Activated B cell treated with CpG ODN at 0.5 μM for 24 hours (primary cell): ENCODE results near the gene EPHA6. TPM values are rescaled to one million over a fixed set of nuclear protein-coding genes. Genes with fewer than 3 reads are reported as not detected.
"Not testable (repeated sequence)": the region's sequence is repeated elsewhere in the genome, so short reads cannot be mapped to it uniquely, and the experiment has no call there.

ENCODE experiments used
- ATAC-seq: fragments of 200-7000 bp; cut with Tn5 transposase; one replicate; pipeline ENCODE4 v1.10.0; 2021; ENCODE audit warnings: low read depth, mild to moderate bottlenecking, moderate library complexity
- CTCF ChIA-PET: fragments of 350-600 bp; sonication (Branson Sonifier 250); formaldehyde crosslinking; loops from one replicate; lab custom pipeline; 2021; ENCODE audit warnings: antibody characterized with exemption; lab: Charles Lee
- POLR2A ChIA-PET: fragments of 350-600 bp; sonication (Branson Sonifier 250); formaldehyde crosslinking; loops from one replicate; lab custom pipeline; 2021; ENCODE audit warnings: antibody characterized with exemption; lab: Charles Lee
- DNase-seq: peaks from one replicate; pipeline ENCODE4 v3.0.0; 2022
- H3K27ac Mint-ChIP-seq: one replicate; pipeline ENCODE4 v1.8.0; 2020; ENCODE audit warnings: mixed read lengths
- H3K27me3 Mint-ChIP-seq: one replicate; pipeline ENCODE4 v1.8.0; 2021; ENCODE audit warnings: mixed read lengths
- H3K36me3 Mint-ChIP-seq: one replicate; pipeline ENCODE4 v1.8.0; 2021; ENCODE audit warnings: low read depth, mixed read lengths
- H3K4me1 Mint-ChIP-seq: one replicate; pipeline ENCODE4 v1.8.0; 2021; ENCODE audit warnings: mixed read lengths
- H3K4me3 Mint-ChIP-seq: one replicate; pipeline ENCODE4 v1.8.0; 2020; ENCODE audit warnings: mild to moderate bottlenecking, mixed read lengths
- H3K9me3 Mint-ChIP-seq: one replicate; pipeline ENCODE4 v1.8.0; 2020; ENCODE audit warnings: mixed read lengths
- intact Hi-C: fragments of 100-400 bp; cut with micrococcal nuclease; formaldehyde crosslinking; loops from one replicate; pipeline ENCODE4 v1.15.1; 2024
- total RNA-seq: library from RNA; stranded (reverse); gene quantifications from 2 replicates; pipeline ENCODE4 v1.2.3, GENCODE V29; 2022
- TF ChIP-seq, protein P1 (sequence below): fragments of 200-600 bp; IDR thresholded peaks from one replicate; pipeline ENCODE4 v1.8.0; 2022; ENCODE audit warnings: antibody characterized with exemption, mild to moderate bottlenecking

The EPHA6 gene
- total RNA-seq, 1 donor from 2014 or later, result not detected

DNA sequence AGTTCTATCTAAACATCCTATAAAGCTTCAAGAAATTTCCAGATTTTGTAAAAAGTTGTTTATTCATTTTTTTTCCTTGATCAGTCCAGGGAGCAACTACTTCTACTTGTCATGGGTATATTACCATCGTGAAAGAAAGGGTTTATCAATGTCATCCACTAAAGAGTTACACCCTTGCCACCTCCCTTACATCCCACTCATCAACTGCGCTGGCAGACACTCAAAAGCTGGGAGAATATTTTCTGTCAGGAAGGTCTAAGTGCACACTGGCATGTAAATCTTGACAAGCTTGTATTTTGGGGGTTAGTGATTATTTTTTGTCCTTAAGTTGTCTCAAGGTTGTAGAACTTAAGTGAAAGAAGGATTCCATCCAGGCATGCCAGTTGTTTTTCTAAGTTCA is 761.8 kb downstream of the EPHA6 start:
- no peaks in the 10 kb centered on the region for H3K9me3 Mint-ChIP-seq
- TF ChIP-seq, protein P1, sequence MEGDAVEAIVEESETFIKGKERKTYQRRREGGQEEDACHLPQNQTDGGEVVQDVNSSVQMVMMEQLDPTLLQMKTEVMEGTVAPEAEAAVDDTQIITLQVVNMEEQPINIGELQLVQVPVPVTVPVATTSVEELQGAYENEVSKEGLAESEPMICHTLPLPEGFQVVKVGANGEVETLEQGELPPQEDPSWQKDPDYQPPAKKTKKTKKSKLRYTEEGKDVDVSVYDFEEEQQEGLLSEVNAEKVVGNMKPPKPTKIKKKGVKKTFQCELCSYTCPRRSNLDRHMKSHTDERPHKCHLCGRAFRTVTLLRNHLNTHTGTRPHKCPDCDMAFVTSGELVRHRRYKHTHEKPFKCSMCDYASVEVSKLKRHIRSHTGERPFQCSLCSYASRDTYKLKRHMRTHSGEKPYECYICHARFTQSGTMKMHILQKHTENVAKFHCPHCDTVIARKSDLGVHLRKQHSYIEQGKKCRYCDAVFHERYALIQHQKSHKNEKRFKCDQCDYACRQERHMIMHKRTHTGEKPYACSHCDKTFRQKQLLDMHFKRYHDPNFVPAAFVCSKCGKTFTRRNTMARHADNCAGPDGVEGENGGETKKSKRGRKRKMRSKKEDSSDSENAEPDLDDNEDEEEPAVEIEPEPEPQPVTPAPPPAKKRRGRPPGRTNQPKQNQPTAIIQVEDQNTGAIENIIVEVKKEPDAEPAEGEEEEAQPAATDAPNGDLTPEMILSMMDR, result no peak
- DNase-seq, result no peak
- H3K36me3 Mint-ChIP-seq, result no peaks in the 10 kb centered on the region
- no peak overlapping the region for H3K27ac Mint-ChIP-seq
- intact Hi-C loops, result no loop called here
- H3K4me3 Mint-ChIP-seq, result no peak overlapping the region
- no peaks in the 10 kb centered on the region for H3K4me1 Mint-ChIP-seq
- no peaks in the 10 kb centered on the region for H3K27me3 Mint-ChIP-seq
- no peak for ATAC-seq
- ChIA-PET POLR2A (no interaction called here), CTCF (no interaction called here)

DNA sequence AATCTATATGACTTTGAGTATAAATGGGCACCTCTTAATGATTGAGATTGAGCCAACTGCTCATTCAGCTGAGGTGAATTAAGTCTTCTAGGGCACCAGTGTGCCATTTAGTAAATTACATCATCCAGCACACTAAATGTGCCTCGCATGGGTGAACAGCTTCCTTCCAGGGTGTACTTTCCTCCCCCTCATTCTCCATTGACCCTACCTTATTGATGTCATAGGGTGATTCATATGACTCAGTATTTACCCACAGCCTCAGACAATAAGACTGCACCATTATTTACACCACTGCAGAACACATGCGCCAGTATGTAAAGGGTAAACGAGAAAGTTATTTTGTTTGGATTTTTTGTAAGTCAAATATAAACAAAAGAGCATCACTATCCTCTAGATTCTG is 765.0 kb downstream of the EPHA6 start:
- H3K9me3 Mint-ChIP-seq, result no peaks in the 10 kb centered on the region
- intact Hi-C loops, result no loop called here
- no peaks in the 10 kb centered on the region for H3K36me3 Mint-ChIP-seq
- no peak for ATAC-seq
- H3K4me3 Mint-ChIP-seq, result no peak overlapping the region
- H3K27ac Mint-ChIP-seq, result no peak overlapping the region
- TF ChIP-seq, protein P1, result no peak
- H3K27me3 Mint-ChIP-seq, result no peaks in the 10 kb centered on the region
- CTCF ChIA-PET, result no interaction called here
- POLR2A ChIA-PET, result no interaction called here
- no peaks in the 10 kb centered on the region for H3K4me1 Mint-ChIP-seq
- DNase-seq, result no peak

DNA sequence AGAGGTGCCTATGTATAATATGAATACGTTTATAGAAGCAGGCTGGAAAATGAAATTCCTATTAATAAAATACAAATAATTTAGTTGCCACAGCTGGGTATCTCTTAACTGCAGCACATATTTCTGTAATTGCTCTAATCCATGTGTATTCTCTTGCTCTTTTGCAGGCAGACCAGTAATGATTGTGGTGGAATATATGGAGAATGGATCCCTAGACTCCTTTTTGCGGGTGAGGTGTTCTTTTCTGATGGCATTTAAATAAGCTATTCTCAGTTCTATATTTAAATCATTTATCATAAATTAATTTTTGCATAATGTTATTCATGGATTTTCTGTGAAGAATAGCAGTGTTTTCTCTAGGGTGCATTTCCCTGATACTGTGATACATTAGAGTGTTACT is 796.2 kb downstream of the EPHA6 start:
- CTCF ChIA-PET, result no interaction called here
- DNase-seq (no peak), ATAC-seq (no peak)
- no peaks in the 10 kb centered on the region for H3K27me3 Mint-ChIP-seq
- H3K9me3 Mint-ChIP-seq, result peaks cover 3% of the 10 kb centered on the region
- no peak overlapping the region for H3K4me3 Mint-ChIP-seq
- TF ChIP-seq, protein P1, result no peak
- no peaks in the 10 kb centered on the region for H3K4me1 Mint-ChIP-seq
- H3K36me3 Mint-ChIP-seq, result no peaks in the 10 kb centered on the region
- no peak overlapping the region for H3K27ac Mint-ChIP-seq
- intact Hi-C loops, result no loop called here
- POLR2A ChIA-PET, result no interaction called here

DNA sequence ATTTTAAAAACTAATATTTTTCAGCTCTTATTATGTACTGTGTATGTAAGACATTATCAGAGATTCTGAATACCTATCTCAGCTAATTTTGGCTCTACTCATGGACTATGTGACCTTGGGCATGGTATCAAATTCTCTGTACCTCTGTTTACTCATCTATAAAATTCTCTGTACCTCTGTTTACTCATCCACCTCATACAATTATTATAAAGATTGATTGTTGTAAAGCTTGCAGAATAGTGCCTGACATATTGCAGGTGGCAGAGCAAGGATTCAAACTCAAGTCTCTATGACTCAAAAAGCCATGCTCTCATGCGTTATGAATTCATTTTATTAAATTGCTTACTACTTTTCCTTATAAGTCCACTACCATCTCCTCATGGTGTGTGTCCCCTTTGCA is 798.2 kb downstream of the EPHA6 start:
- TF ChIP-seq, protein P1, result no peak
- no peaks in the 10 kb centered on the region for H3K27me3 Mint-ChIP-seq
- intact Hi-C loops, result no loop called here
- no peak for ATAC-seq
- H3K27ac Mint-ChIP-seq, result no peak overlapping the region
- DNase-seq, result no peak
- ChIA-PET POLR2A (no interaction called here), CTCF (no interaction called here)
- no peaks in the 10 kb centered on the region for H3K4me1 Mint-ChIP-seq
- H3K9me3 Mint-ChIP-seq, result peaks cover 9% of the 10 kb centered on the region
- H3K4me3 Mint-ChIP-seq, result no peak overlapping the region
- no peaks in the 10 kb centered on the region for H3K36me3 Mint-ChIP-seq

DNA sequence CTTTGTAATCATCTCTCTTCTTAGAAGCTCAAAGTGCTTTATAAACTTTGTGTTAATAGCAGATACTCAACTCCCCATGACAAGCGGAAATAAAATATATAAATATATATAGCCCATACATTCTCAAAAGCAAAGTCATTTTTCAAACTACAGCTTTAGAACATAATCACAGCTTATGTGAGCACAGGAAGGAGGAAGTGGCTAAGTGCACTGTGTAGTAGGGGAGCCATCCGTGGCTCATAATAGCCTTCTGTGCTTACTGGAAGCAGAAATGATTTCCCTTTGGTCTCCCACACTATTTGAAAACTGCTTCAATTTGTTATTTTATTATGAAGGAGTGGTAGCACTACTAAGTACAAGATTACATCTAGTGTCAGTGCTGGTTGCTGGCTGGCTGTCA is 798.7 kb downstream of the EPHA6 start:
- CTCF ChIA-PET, result no interaction called here
- Mint-ChIP-seq H3K27me3 (no peaks in the 10 kb centered on the region), H3K36me3 (no peaks in the 10 kb centered on the region), H3K4me3 (no peak overlapping the region), H3K4me1 (no peaks in the 10 kb centered on the region), H3K9me3 (peaks cover 14% of the 10 kb centered on the region), H3K27ac (no peak overlapping the region)
- intact Hi-C loops, result no loop called here
- POLR2A ChIA-PET, result no interaction called here
- DNase-seq, result no peak
- TF ChIP-seq, protein P1, result no peak
- no peak for ATAC-seq

DNA sequence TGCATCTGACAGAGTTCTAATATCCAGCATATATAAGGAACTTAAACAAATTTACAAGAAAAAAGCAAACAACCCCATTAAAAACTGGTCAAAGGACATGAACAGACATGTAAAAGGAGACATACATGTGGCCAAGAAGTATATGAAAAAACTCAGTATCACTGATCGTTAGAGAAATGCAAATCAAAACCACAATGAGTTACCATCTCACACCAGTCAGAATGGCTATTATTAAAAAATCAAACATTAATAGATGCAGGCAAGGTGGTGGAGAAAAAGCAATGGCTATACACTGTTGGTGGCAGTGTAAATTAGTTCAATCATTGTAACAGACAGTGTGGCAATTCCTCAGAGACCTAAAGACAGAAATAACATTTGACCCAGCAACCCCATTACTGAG is 806.1 kb downstream of the EPHA6 start:
- ATAC-seq, H3K27ac Mint-ChIP-seq, CTCF ChIA-PET, intact Hi-C loops, POLR2A ChIA-PET, DNase-seq, H3K27me3 Mint-ChIP-seq, H3K4me1 Mint-ChIP-seq, H3K36me3 Mint-ChIP-seq, H3K4me3 Mint-ChIP-seq: not testable (repeated sequence)
- H3K9me3 Mint-ChIP-seq, result peaks cover 13% of the 10 kb centered on the region
